Measurements from ENCODE around the gene NELL1. TPM values are rescaled to one million over a fixed set of nuclear protein-coding genes. Genes with fewer than 3 reads are reported as not detected.

The NELL1 gene
- polyA plus RNA-seq, 1 of the 3 experiments (the other 2 are of a cell fraction), result not detected

- H3F3A ChIP-seq (replicated peaks; ENCODE audit: insufficient read depth), result no peaks in the 10 kb centered on the region
- H3K27me3 ChIP-seq (ENCODE audit: insufficient read depth), result no peaks in the 10 kb centered on the region
- H3K4me1 ChIP-seq (ENCODE audit: control insufficient read depth in 1 of 2, insufficient read depth in 2 of 2, low read depth in 1 of 2, low read length in 1 of 2), result peaks cover 0 to 2% of the 10 kb centered on the region in 2 experiments; a peak in 1 of 4 replicates
- no peaks in the 10 kb centered on the region for H3K36me3 ChIP-seq (replicated peaks in 1 of 2; ENCODE audit: control insufficient read depth in 1 of 2, insufficient read depth in 2 of 2, low read length in 1 of 2)
- no peaks in the 10 kb centered on the region for H4K20me1 ChIP-seq (ENCODE audit: insufficient read depth)
- H2AFZ ChIP-seq (ENCODE audit: low read depth), result no peak overlapping the region
- H3K79me2 ChIP-seq (ENCODE audit: insufficient read depth), result no peaks in the 10 kb centered on the region
- peak overlapping the region in 1 of 2 experiments; percentile 28; a peak in 1 of 4 replicates for H3K27ac ChIP-seq (ENCODE audit: low read depth in 2 of 2, low read length in 1 of 2)
- no peaks in the 10 kb centered on the region for H3K9me2 ChIP-seq
- H3K4me2 ChIP-seq, result no peak overlapping the region
- no peaks in the 10 kb centered on the region for H3K9me3 ChIP-seq
- no peak overlapping the region for H3K9ac ChIP-seq
- 31% methylated on average over 1 of the region's 1 CpG for WGBS (ENCODE audit: low lambda C conversion rate)
- H3K4me3 ChIP-seq (ENCODE audit: low read depth in 2 of 2, low read length in 1 of 2), result no peak overlapping the region
- ChIA-PET POLR2A (no interaction called here), CTCF (no interaction called here)
- TF ChIP-seq CHD2 (IDR thresholded peaks at IDR 0.05; ENCODE audit: low read length, partially characterized antibody) (no peak), SMC3 (IDR thresholded peaks at IDR 0.05; ENCODE audit: low read depth, low read length) (no peak), RXRA (IDR thresholded peaks at IDR 0.05; ENCODE audit: borderline replicate concordance, low read depth) (no peak), REST (IDR thresholded peaks at IDR 0.05; ENCODE audit: low read depth, low read length) (no peak), TEAD4 (IDR thresholded peaks at IDR 0.05; ENCODE audit: borderline replicate concordance, insufficient read depth) (no peak), NFIC (IDR thresholded peaks at IDR 0.05; ENCODE audit: borderline replicate concordance) (no peak), POLR2AphosphoS5 (IDR thresholded peaks at IDR 0.05; ENCODE audit: low read depth, low read length) (no peak)
- TF ChIP-seq, protein P1, sequence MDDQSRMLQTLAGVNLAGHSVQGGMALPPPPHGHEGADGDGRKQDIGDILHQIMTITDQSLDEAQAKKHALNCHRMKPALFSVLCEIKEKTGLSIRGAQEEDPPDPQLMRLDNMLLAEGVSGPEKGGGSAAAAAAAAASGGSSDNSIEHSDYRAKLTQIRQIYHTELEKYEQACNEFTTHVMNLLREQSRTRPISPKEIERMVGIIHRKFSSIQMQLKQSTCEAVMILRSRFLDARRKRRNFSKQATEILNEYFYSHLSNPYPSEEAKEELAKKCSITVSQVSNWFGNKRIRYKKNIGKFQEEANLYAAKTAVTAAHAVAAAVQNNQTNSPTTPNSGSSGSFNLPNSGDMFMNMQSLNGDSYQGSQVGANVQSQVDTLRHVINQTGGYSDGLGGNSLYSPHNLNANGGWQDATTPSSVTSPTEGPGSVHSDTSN (IDR thresholded peaks at IDR 0.05), result no peak
- DNase-seq, result no peak
Observed at GRCh38 chr11:21582791-21583190, 913.4 kb downstream of the NELL1 start.

DNA sequence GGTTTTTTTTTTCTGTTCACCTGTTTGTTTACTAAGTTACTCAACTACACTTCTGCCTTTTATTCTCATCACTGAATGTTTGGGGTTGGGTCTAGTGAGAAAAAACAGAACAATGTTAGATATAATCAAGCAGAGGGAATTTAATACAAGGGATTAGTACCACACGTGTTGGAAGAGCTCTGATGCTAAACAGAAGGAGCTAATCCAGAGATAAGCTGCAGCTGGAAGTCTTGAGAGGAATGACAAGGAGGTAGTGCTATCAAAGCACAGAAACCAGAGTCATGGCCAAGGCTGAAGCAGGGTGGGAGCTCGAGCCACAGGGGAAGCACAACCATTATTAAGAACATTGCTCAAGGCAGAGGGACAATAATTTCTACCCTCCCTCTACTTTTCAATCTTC lies 919.4 kb downstream of the NELL1 start:
- ChIA-PET CTCF (interaction anchor here (0.7 to 1.0 kb wide), 3 partner anchors 13 to 1218 kb away, joined by 3 to 4 read pairs (median 3); no protein-coding TSS in a partner anchor), POLR2A (interaction anchor here (0.8 kb wide), 1 partner anchor 12 kb away, joined by 3 read pairs; no protein-coding TSS in a partner anchor)
- H3K36me3 ChIP-seq (replicated peaks in 1 of 2; ENCODE audit: control insufficient read depth in 1 of 2, insufficient read depth in 2 of 2, low read length in 1 of 2), result no peaks in the 10 kb centered on the region
- WGBS (ENCODE audit: low lambda C conversion rate), result 7% methylated on average over 2 of the region's 2 CpGs
- H3K4me1 ChIP-seq (ENCODE audit: control insufficient read depth in 1 of 2, insufficient read depth in 2 of 2, low read depth in 1 of 2, low read length in 1 of 2), result peaks cover 0 to 2% of the 10 kb centered on the region in 2 experiments; a peak in 1 of 4 replicates
- no peak overlapping the region for H2AFZ ChIP-seq (ENCODE audit: low read depth)
- no peaks in the 10 kb centered on the region for H3F3A ChIP-seq (replicated peaks; ENCODE audit: insufficient read depth)
- H3K79me2 ChIP-seq (ENCODE audit: insufficient read depth), result no peaks in the 10 kb centered on the region
- TF ChIP-seq SIN3A (IDR thresholded peaks at IDR 0.05; ENCODE audit: borderline replicate concordance, low read depth, low read length) (no peak), RCOR1 (IDR thresholded peaks at IDR 0.05; ENCODE audit: low read length) (peak; percentile 38; the same call in 1 of the 2 replicates), GATA2 (CRISPR knock-in tag; IDR thresholded peaks at IDR 0.05) (peak; percentile 91), RAD21 (IDR thresholded peaks at IDR 0.05; ENCODE audit: low read length) (no peak), ELF1 (IDR thresholded peaks at IDR 0.05) (no peak), FOXJ3 (CRISPR knock-in tag; IDR thresholded peaks at IDR 0.05) (no peak), EP300 (IDR thresholded peaks at IDR 0.05; ENCODE audit: borderline replicate concordance in 1 of 2, low read depth in 1 of 2, low read length in 1 of 2) (peak in 1 of 2 experiments; percentile 77; a peak in 1 of 4 replicates), MXI1 (IDR thresholded peaks at IDR 0.05; ENCODE audit: low read depth, low read length) (no peak), IRF3 (IDR thresholded peaks at IDR 0.05; ENCODE audit: low read depth, low read length) (no peak)
- TF ChIP-seq, protein P2, sequence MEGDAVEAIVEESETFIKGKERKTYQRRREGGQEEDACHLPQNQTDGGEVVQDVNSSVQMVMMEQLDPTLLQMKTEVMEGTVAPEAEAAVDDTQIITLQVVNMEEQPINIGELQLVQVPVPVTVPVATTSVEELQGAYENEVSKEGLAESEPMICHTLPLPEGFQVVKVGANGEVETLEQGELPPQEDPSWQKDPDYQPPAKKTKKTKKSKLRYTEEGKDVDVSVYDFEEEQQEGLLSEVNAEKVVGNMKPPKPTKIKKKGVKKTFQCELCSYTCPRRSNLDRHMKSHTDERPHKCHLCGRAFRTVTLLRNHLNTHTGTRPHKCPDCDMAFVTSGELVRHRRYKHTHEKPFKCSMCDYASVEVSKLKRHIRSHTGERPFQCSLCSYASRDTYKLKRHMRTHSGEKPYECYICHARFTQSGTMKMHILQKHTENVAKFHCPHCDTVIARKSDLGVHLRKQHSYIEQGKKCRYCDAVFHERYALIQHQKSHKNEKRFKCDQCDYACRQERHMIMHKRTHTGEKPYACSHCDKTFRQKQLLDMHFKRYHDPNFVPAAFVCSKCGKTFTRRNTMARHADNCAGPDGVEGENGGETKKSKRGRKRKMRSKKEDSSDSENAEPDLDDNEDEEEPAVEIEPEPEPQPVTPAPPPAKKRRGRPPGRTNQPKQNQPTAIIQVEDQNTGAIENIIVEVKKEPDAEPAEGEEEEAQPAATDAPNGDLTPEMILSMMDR (IDR thresholded peaks at IDR 0.05), result no peak
- no peaks in the 10 kb centered on the region for H3K27me3 ChIP-seq (ENCODE audit: insufficient read depth)
- DNase-seq, result peak; percentile 3
- no peaks in the 10 kb centered on the region for H3K9me3 ChIP-seq
- H3K9ac ChIP-seq, result no peak overlapping the region
- H3K9me2 ChIP-seq, result no peaks in the 10 kb centered on the region
- H4K20me1 ChIP-seq (ENCODE audit: insufficient read depth), result no peaks in the 10 kb centered on the region
- no peak overlapping the region for H3K4me3 ChIP-seq (ENCODE audit: low read depth in 2 of 2, low read length in 1 of 2)
- no peak overlapping the region for H3K4me2 ChIP-seq
- no peak overlapping the region; a peak in 1 of 4 replicates for H3K27ac ChIP-seq (ENCODE audit: low read depth in 2 of 2, low read length in 1 of 2)
